Activated B cell treated with CpG ODN at 0.5 μM for 24 hours (primary cell): ENCODE measurements around the gene COL25A1. TPM values are rescaled to one million over a fixed set of nuclear protein-coding genes. Genes with fewer than 3 reads are reported as not detected.

Experiments
- ATAC-seq: fragments of 200-7000 bp; cut with Tn5 transposase; one replicate; pipeline ENCODE4 v1.10.0; 2021; ENCODE audit warnings: low read depth, mild to moderate bottlenecking, moderate library complexity
- CTCF ChIA-PET: fragments of 350-600 bp; sonication (Branson Sonifier 250); formaldehyde crosslinking; loops from one replicate; lab custom pipeline; 2021; ENCODE audit warnings: antibody characterized with exemption; lab: Charles Lee
- POLR2A ChIA-PET: fragments of 350-600 bp; sonication (Branson Sonifier 250); formaldehyde crosslinking; loops from one replicate; lab custom pipeline; 2021; ENCODE audit warnings: antibody characterized with exemption; lab: Charles Lee
- DNase-seq: peaks from one replicate; pipeline ENCODE4 v3.0.0; 2022
- H3K27ac Mint-ChIP-seq: one replicate; pipeline ENCODE4 v1.8.0; 2020; ENCODE audit warnings: mixed read lengths
- H3K27me3 Mint-ChIP-seq: one replicate; pipeline ENCODE4 v1.8.0; 2021; ENCODE audit warnings: mixed read lengths
- H3K36me3 Mint-ChIP-seq: one replicate; pipeline ENCODE4 v1.8.0; 2021; ENCODE audit warnings: low read depth, mixed read lengths
- H3K4me1 Mint-ChIP-seq: one replicate; pipeline ENCODE4 v1.8.0; 2021; ENCODE audit warnings: mixed read lengths
- H3K4me3 Mint-ChIP-seq: one replicate; pipeline ENCODE4 v1.8.0; 2020; ENCODE audit warnings: mild to moderate bottlenecking, mixed read lengths
- H3K9me3 Mint-ChIP-seq: one replicate; pipeline ENCODE4 v1.8.0; 2020; ENCODE audit warnings: mixed read lengths
- intact Hi-C: fragments of 100-400 bp; cut with micrococcal nuclease; formaldehyde crosslinking; loops from one replicate; pipeline ENCODE4 v1.15.1; 2024
- total RNA-seq: library from RNA; stranded (reverse); gene quantifications from 2 replicates; pipeline ENCODE4 v1.2.3, GENCODE V29; 2022
- TF ChIP-seq, protein P1 (sequence below): fragments of 200-600 bp; IDR thresholded peaks from one replicate; pipeline ENCODE4 v1.8.0; 2022; ENCODE audit warnings: antibody characterized with exemption, mild to moderate bottlenecking

Gene COL25A1
- total RNA-seq, 1 donor from 2014 or later: not detected

GRCh38 chr4:109169170-109169569 lies 133.3 kb downstream of the COL25A1 start:
- H3K4me3 Mint-ChIP-seq: no peak overlapping the region
- H3K9me3 Mint-ChIP-seq: no peaks in the 10 kb centered on the region
- TF ChIP-seq, protein P1, sequence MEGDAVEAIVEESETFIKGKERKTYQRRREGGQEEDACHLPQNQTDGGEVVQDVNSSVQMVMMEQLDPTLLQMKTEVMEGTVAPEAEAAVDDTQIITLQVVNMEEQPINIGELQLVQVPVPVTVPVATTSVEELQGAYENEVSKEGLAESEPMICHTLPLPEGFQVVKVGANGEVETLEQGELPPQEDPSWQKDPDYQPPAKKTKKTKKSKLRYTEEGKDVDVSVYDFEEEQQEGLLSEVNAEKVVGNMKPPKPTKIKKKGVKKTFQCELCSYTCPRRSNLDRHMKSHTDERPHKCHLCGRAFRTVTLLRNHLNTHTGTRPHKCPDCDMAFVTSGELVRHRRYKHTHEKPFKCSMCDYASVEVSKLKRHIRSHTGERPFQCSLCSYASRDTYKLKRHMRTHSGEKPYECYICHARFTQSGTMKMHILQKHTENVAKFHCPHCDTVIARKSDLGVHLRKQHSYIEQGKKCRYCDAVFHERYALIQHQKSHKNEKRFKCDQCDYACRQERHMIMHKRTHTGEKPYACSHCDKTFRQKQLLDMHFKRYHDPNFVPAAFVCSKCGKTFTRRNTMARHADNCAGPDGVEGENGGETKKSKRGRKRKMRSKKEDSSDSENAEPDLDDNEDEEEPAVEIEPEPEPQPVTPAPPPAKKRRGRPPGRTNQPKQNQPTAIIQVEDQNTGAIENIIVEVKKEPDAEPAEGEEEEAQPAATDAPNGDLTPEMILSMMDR: no peak
- no peak for DNase-seq
- ATAC-seq: no peak
- no peaks in the 10 kb centered on the region for H3K27me3 Mint-ChIP-seq
- H3K4me1 Mint-ChIP-seq: no peaks in the 10 kb centered on the region
- intact Hi-C loops: no loop called here
- POLR2A ChIA-PET: no interaction called here
- CTCF ChIA-PET: no interaction called here
- no peaks in the 10 kb centered on the region for H3K36me3 Mint-ChIP-seq
- no peak overlapping the region for H3K27ac Mint-ChIP-seq

DNA sequence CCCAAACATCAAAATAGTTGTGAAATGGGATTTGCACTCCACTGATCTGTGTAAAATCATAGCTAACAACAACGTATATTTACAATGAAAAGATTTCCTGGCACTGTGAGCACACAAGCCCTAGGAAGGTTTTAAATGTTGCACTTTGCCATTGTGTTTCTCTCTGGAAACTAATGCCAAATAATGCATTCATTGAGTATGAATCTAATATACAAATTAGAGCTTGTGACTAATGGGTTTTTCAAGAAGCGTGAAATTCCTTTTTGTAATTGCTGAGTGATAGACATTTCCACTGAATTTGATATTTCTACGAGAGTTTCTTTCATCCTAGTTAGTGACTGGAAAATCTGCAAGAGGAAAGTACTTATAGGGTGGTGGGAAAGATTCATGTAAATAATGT lies 135.9 kb downstream of the COL25A1 start:
- Mint-ChIP-seq H3K4me1 (no peaks in the 10 kb centered on the region), H3K27me3 (no peaks in the 10 kb centered on the region), H3K27ac (no peak overlapping the region), H3K4me3 (no peak overlapping the region), H3K9me3 (no peaks in the 10 kb centered on the region), H3K36me3 (no peaks in the 10 kb centered on the region)
- CTCF ChIA-PET: no interaction called here
- POLR2A ChIA-PET: no interaction called here
- TF ChIP-seq, protein P1: no peak
- no peak for DNase-seq
- ATAC-seq: no peak
- intact Hi-C loops: no loop called here

DNA sequence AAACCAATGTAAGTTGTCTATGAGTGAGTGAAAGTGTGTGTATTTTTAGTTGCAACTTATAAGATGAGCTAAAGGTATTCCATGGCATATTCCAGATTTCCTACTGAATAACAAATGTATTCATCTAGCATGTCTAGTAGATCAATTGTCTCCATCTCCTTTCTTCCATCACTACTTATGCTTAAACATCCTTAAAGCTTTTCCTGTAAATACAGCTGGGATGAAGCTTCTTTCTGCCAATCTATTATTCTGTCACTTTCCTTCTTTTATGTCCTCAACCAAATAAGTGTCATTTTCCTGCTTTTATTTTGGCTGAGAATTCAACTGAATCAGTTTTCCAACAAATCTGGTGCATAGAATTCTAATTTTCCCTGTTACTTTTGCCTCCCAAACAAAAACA lies 136.3 kb downstream of the COL25A1 start:
- CTCF ChIA-PET: no interaction called here
- H3K9me3 Mint-ChIP-seq: no peaks in the 10 kb centered on the region
- no peak overlapping the region for H3K27ac Mint-ChIP-seq
- POLR2A ChIA-PET: no interaction called here
- no peak overlapping the region for H3K4me3 Mint-ChIP-seq
- H3K27me3 Mint-ChIP-seq: no peaks in the 10 kb centered on the region
- TF ChIP-seq, protein P1: no peak
- DNase-seq: no peak
- intact Hi-C loops: no loop called here
- H3K36me3 Mint-ChIP-seq: no peaks in the 10 kb centered on the region
- H3K4me1 Mint-ChIP-seq: no peaks in the 10 kb centered on the region
- no peak for ATAC-seq

GRCh38 chr4:109164011-109164410 lies 138.4 kb downstream of the COL25A1 start:
- H3K36me3 Mint-ChIP-seq: no peaks in the 10 kb centered on the region
- POLR2A ChIA-PET: no interaction called here
- DNase-seq (no peak), ATAC-seq (no peak)
- peaks cover 2% of the 10 kb centered on the region for H3K27me3 Mint-ChIP-seq
- H3K4me3 Mint-ChIP-seq: no peak overlapping the region
- TF ChIP-seq, protein P1: no peak
- H3K27ac Mint-ChIP-seq: no peak overlapping the region
- H3K9me3 Mint-ChIP-seq: no peaks in the 10 kb centered on the region
- CTCF ChIA-PET: no interaction called here
- no peaks in the 10 kb centered on the region for H3K4me1 Mint-ChIP-seq
- intact Hi-C loops: no loop called here

DNA sequence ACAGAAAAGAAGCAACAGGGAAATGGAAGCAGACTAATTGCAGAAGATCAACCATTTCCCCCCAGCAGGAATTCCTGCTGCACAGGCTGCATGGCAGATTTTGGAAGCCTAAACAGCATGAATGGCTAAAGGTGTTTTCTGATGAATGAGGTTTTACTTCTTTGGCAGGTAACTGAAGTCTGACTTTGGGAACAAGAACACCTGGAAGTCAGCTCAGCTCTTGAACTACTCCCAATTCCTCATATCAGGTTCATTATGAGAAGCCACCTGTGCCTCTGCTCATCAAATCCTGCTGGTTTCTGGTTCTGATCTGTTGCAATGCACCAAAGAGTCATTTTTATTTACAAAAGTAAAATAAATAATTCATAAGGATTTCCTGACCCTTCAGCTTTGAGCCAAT lies 139.0 kb downstream of the COL25A1 start:
- Mint-ChIP-seq H3K9me3 (no peaks in the 10 kb centered on the region), H3K36me3 (no peaks in the 10 kb centered on the region), H3K4me1 (no peaks in the 10 kb centered on the region), H3K27ac (no peak overlapping the region), H3K4me3 (no peak overlapping the region), H3K27me3 (peaks cover 2% of the 10 kb centered on the region)
- TF ChIP-seq, protein P1: no peak
- DNase-seq (no peak), ATAC-seq (no peak)
- POLR2A ChIA-PET: no interaction called here
- intact Hi-C loops: no loop called here
- CTCF ChIA-PET: no interaction called here
